GM19351 (cell line): ENCODE data around the gene LYVE1.

Experiments used
- ATAC-seq: cut with Tn5 transposase; IDR thresholded peaks from one replicate; pipeline ENCODE4 v1.9.1; 2021; ENCODE audit warnings: mild to moderate bottlenecking, moderate library complexity; ENCODE audit not compliant: unreplicated experiment

LYVE1 gene

DNA sequence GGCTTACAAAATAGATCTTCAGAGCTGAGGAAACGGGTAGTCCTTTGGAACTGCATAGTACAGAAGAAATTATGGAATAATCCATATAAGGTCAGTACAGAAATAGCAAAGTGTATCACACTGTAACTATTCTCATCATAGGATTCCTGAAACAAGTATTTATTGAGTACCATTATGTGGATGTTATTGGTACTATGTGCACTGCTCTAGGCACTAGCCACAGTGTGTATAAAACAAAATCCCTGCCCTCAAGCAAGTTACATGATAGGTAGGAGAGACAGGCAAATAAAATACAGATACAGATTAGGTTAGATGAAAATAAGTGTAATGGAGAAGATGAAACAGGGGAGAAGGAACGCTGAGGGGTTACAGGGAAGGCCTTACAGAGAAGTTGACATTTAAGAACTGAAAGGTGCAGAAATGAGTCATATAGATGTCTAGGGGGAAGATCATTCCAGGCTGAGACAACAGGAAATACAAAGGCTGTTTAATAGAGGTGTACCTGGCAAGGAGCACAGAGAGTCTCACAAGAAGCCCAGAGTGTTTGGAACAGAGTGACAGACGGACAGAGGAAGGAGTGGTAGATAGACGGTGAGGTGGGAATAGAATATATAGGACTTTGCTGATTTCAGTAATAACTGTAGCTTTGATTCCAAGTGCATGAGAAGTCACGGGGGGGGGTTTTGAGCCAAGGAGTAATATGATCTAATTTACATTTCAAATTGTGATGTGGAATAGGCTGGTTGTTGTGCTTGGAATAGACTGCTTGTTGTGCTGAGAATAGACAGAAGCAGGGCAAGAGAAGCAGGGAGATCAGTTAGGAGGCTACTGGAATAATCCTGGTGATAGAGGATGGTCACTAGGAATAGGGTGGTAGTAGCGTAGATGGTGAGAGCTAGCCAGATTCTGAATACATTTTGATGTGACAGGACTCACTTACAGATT lies 41.2 kb downstream of the LYVE1 start:
- ATAC-seq = peak; percentile 70

DNA sequence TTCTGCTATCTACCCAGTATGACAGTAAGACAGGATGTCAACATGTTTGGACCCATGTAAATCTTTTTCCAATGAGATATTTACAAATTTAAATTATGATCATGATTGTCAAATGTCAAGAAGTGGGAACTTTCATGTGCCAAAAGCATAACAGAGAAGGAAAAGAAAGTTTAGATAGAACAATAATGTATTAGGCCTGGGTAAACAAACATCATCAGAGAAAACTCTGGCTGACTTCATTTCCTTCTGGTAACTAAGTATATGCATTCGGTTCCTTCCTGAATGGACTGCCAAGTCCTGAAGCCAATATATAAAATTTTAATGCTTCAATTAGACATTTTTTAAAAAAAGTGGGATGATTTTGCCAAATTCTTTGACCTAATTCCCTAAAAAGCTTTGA lies 44.0 kb downstream of the LYVE1 start:
- no peak for ATAC-seq

DNA sequence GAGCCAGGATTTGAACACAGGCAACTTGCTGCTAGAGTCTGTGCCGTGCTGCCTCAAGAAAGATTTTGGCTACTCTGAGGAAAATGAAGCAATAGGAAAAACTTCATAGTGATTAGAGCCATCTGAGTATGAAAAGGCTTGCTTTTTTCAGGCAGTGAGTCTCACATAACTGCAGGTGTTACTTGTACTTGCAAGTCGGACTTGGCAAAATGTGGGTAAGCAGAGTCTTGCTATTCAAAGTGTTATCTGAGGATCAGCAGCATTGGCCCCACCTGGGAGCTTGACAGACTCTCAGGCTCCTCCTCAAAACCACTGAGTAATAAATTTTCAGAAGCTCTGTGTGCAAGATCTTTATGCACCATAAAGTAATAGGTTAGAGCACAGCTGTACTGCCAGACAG lies 45.5 kb downstream of the LYVE1 start:
- ATAC-seq = no peak

DNA sequence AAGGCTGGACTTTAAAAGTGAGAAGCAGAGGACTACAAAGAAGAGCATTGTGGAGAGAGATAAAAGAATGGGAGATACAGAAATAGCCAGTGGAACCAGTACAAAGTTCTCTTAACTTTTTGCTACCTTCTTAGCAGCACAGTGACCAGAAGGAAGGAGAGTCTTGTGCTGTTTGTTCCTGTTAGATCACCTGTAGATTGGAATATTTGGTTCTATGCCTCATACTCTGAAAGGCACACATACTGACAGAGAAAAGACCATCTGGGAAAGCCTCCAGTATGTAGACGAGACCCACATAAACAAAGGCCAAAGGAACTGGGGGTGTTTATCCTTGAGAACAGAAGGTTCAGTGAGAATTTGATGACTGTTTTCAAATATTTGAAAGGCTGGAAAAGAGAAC lies 46.2 kb downstream of the LYVE1 start:
- ATAC-seq = no peak

DNA sequence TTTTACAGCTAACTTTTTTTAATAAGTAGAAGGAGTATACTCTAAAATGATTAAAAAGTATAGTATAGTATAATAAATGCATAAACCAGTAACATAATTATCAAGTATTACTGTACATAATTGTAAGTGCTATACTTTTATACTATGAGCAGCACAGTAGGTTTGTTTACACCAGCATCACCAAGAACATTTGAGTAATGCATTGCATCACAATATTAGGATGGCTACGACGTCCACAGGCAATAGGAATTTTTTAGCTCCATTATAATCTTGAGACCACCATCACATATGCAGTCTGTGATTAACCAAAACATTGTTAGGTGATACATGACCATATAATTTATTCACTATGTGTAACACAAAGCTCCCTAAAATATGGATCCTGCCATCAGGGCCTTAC lies 47.9 kb downstream of the LYVE1 start:
- no peak for ATAC-seq

DNA sequence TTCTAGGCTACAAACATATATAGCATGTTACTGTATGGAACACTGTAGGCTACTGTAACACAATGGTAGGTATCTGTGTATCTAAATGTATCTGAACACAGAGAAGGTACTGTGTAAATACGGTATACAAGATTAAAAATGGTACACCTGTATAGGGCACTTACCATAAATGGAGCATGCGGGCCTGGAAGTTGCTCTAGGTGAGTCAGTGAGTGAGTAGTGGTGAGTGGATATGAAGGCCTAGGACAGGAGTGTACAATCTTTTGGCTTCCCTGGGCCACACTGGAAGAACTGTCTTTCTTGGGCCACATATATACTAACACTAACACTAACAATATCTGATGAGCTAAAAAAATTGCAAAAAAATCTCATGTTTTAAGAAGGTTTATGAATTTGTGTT lies 48.8 kb downstream of the LYVE1 start:
- ATAC-seq = no peak

DNA sequence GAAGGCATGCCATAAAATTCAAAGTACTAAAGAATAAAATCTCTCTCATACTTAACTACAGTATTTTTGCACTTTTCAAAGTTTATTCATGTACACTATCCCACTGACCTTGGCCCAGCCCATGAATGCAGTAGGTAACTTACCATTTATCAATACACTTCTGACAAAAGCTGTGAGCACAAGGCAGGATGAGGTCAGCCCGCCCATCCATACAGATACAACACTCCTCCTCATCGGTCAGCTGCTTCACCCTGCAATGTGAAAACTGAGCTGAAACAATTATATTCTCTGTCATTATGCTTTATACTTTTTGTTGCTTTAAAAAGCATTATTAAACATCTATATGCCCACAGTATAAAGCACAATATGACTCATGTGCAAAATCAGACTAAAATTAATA lies 49.6 kb downstream of the LYVE1 start:
- ATAC-seq = no peak

DNA sequence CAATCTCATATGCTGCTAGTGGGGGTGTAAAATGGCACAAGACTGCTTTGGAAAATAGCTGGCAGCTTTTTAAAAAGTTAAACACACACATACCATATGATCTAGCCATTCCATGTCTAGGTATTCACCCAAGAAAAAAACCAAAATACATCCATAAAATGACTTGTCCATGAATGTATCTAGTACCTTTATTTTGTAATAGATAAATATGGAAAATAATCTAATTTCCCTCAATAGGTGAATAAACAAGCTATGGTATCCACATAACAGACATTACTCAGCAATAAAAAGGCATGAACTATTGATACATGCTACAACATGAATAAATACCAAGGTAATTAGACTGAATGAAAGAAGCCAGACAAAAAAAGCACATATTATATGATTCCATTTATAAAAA lies 50.3 kb downstream of the LYVE1 start:
- no peak for ATAC-seq

DNA sequence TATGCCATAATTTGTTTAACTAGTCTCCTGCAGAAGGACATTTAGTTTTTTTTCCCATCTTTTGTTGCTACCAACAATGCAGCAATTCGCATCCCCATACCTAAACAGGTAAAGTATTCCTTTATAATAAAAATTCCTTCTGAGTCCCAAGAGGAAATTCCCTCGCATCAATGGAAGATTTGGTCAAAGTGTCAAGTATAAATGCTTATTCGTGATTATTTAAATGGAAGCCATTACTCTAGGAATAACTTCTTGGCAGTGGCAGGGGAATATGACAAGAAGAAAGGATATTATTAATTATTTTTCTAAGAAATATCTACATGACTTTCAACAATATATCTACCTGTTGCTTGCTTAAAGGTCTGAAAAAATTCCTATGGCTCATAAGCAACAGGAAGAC lies 53.0 kb downstream of the LYVE1 start:
- ATAC-seq = no peak

DNA sequence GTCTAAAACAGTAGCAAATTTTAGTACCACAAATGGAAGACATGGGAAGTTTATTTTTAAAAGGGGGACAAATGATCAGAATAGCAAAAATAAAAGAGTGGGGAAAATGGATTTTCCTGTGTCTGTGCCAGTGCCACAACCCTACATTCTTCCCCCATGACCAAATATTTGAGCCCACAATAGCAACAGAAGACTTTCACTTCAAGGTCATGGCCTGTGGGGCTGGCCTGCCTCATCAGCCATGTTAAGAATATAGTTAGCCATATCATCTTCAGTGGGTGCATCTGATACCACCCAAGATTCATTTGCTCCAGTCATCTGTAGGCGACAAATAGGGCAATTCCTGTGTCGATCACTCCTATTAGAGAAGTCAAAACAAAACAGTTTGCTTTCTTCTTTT lies 53.8 kb downstream of the LYVE1 start:
- ATAC-seq = no peak

DNA sequence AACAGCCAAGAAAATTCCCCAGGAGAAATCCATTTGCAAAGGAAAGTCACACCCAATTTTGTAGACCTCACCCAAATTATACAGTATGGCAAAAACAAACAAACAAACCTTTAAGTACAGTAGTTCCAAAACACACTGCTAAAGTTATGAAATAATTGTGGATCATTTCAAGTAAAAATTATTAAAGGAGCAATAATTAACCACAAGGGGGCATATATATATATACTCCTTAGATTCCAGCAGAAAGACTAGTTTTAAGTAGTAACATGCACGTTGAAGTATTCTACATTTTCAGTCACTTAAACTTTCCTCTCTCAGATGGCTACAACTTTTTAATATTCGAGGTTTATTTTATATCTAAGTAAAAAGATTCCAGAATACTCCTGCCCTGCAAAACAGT lies 54.3 kb downstream of the LYVE1 start:
- ATAC-seq = no peak

DNA sequence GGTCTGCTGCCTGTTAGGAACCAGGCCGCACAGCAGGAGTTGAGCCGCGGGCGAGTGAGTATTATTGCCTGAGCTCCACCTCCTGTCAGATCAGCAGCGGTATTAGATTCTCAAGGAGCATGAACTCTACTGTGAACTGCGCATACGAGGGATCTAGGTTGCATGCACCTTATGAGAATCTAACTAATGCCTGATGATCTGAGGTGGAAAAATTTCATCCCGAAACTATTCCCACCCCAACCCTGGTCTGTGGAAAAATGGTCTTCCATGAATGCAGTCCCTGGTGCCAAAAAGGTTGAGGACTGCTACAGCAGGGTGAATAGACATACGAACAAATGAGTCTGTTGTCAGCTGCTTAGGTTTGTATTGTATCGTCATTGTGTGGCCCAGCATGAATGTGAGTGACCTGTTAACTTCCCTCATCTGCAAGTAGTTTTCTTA lies 57.3 kb downstream of the LYVE1 start:
- no peak for ATAC-seq
